Stimulated activated naive CD8-positive, alpha-beta T cell treated with anti-CD3 and anti-CD28 coated beads, Interleukin-15, Interleukin-2, amounts not matched to agents 100 ng/mL and 50 ng/mL, for 24 hours (primary cell): ENCODE results near the gene CYP2W1.
A peak's percentile ranks its signal among the peaks of the same experiment; 100 is the strongest.
"Not testable (repeated sequence)": the region's sequence is repeated elsewhere in the genome, so short reads cannot be mapped to it uniquely, and the experiment has no call there.

Experiments
- H3K27ac Mint-ChIP-seq: one replicate; pipeline ENCODE4 v1.8.0; 2021; ENCODE audit warnings: mild to moderate bottlenecking, mixed read lengths
- H3K27me3 Mint-ChIP-seq: one replicate; pipeline ENCODE4 v1.8.0; 2021; ENCODE audit warnings: mixed read lengths
- H3K36me3 Mint-ChIP-seq: one replicate; pipeline ENCODE4 v1.8.0; 2021; ENCODE audit warnings: low read depth, mixed read lengths
- H3K4me1 Mint-ChIP-seq: one replicate; pipeline ENCODE4 v1.8.0; 2021; ENCODE audit warnings: low read depth, mixed read lengths
- H3K4me3 Mint-ChIP-seq: one replicate; pipeline ENCODE4 v1.8.0; 2021; ENCODE audit warnings: mild to moderate bottlenecking, mixed read lengths
- H3K9me3 Mint-ChIP-seq: one replicate; pipeline ENCODE4 v1.8.0; 2021; ENCODE audit warnings: mixed read lengths

Gene CYP2W1

DNA sequence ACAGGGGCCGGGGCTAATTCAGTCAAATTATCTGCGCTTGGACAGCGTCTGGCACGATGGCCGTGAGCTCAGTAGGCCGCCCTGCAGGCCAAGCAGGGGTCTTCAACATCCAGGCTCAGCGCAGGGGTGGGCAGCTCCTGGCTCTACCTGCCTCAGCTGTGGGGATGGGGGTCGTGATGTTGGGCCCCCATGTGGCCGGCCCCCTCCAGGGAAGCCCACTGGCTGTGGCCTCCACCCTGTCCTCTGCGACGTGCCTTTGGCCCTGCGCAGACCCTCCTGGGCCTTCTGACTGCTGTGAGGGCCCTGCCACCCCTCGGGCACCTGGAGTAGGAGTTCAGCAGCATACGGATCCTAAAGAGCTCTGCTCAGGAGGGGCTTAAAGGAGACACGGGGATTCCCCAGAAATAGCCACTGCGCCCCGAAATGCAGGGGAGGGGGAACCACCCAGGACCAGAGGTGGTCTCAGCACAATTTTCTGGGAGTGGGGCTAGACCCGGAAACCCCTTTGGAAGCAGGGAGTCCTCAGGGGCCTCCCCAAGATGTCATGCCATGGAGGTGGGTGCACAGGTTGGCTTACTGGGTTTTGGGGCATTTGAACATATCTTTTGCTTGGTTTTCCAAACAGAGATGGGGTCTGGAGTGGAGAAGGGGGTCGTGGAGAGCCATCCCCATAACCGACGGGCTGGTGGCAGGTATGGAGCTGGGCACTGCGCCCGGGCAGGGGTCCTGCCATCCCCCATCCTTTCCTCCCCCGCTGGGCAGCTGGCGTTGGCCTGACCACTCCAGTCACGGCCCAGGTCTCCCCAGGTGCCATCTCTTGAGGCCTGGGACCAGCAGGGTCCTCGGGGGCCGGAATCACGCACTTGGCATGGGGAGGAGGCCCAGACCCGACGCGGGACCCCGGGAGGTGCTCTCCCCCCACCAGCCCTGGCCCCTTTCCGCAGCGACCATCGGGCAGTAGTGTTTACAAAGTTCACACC is 24.5 kb upstream of the CYP2W1 start:
- Mint-ChIP-seq H3K27me3 (peaks cover 3% of the 10 kb centered on the region), H3K4me1 (peaks cover 5% of the 10 kb centered on the region), H3K4me3 (no peak overlapping the region), H3K36me3 (no peaks in the 10 kb centered on the region), H3K9me3 (no peaks in the 10 kb centered on the region), H3K27ac (no peak overlapping the region)

DNA sequence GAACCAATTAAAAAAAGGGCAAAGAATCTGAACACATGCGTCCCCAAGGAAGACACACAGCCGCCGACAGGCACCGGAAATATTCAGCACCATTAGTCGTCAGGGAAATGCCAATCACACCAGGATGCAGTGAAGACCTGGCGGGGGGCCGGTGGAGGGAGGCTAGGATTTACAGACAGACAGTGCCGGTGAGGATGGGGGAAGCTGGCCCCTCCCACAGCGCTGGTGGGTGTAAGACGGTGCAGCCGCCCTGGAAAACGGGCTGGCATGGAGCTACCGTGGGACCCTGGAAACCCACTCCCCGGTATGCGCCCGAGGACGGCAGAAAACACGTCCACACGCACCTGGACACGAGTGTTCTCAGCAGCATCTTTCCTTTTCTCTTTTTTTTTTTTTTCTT is 23.7 kb upstream of the CYP2W1 start:
- no peaks in the 10 kb centered on the region for H3K36me3 Mint-ChIP-seq
- peaks cover 11% of the 10 kb centered on the region for H3K4me1 Mint-ChIP-seq
- H3K27ac Mint-ChIP-seq, result no peak overlapping the region
- peaks cover 3% of the 10 kb centered on the region for H3K27me3 Mint-ChIP-seq
- H3K9me3 Mint-ChIP-seq, result no peaks in the 10 kb centered on the region
- H3K4me3 Mint-ChIP-seq, result no peak overlapping the region

DNA sequence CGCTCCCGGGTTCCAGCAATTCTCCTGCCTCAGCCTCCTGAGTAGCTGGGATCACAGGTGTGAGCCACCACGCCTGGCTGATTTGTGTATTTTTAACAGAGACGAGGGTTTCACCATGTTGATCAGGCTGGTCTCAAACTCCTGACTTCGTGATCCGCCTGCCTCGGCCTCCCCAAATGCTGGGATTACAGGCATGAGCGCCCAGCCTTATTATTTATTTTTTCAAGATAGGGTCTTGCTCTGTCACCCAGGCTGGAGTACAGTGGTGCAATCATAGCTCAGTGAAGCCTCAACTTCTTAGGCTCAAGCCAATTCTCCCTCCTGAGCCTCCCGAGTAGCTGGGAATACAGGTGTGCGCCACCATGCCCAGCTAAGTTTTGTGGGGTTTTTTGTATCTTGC is 23.2 kb upstream of the CYP2W1 start:
- not testable (repeated sequence) for H3K36me3 Mint-ChIP-seq, H3K4me3 Mint-ChIP-seq, H3K27ac Mint-ChIP-seq, H3K9me3 Mint-ChIP-seq, H3K27me3 Mint-ChIP-seq
- peaks cover 15% of the 10 kb centered on the region for H3K4me1 Mint-ChIP-seq

DNA sequence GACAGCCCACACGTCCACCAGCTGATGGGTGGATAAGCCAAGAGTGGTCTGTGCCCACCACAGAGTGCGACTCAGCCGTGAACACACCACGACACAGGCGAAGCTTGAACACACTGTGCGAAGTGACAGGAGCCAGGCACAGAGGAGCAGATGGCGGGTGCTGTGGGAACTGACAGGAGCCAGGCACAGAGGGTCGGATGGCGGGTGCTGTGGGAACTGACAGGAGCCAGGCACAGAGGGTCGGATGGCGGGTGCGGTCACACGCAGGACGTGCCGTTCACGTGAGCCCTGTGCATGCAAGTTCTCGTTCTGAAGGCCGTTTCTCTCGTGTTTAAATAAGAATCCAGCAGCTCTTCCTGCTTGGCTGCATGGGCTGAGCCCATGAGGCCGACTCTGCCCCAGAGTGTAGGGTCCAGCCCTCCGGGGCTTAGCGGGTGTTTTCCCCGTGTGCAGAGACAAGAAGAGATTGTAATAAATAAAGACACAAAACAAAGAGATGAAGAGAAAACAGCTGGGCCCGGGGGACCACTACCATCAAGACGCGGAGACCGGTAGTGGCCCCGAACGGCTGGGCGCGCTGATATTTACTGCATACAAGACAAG is 22.6 kb upstream of the CYP2W1 start:
- Mint-ChIP-seq H3K4me3 (no peak overlapping the region), H3K27ac (no peak overlapping the region), H3K4me1 (peaks cover 18% of the 10 kb centered on the region), H3K27me3 (peaks cover under 1% of the 10 kb centered on the region), H3K36me3 (no peaks in the 10 kb centered on the region), H3K9me3 (no peaks in the 10 kb centered on the region)

DNA sequence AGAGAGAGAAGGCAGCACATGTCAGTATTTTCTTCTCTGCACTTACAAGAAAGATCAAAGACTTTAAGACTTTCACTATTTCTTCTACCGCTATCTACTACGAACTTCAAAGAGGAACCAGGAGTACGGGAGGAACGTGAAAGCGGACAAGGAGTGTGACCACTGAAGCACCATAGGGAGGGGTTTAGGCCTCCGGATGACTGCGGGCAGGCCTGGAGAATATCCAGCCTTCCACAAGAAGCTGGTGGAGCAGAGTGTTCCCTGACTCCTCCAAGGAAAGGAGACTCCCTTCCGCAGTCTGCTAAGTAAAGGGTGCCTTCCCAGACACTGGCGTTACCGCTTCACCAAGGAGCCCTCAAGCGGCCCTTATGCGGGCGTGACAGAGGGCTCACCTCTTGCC is 22.0 kb upstream of the CYP2W1 start:
- H3K9me3 Mint-ChIP-seq, H3K36me3 Mint-ChIP-seq, H3K27ac Mint-ChIP-seq, H3K27me3 Mint-ChIP-seq, H3K4me3 Mint-ChIP-seq: not testable (repeated sequence)
- peaks cover 21% of the 10 kb centered on the region for H3K4me1 Mint-ChIP-seq

DNA sequence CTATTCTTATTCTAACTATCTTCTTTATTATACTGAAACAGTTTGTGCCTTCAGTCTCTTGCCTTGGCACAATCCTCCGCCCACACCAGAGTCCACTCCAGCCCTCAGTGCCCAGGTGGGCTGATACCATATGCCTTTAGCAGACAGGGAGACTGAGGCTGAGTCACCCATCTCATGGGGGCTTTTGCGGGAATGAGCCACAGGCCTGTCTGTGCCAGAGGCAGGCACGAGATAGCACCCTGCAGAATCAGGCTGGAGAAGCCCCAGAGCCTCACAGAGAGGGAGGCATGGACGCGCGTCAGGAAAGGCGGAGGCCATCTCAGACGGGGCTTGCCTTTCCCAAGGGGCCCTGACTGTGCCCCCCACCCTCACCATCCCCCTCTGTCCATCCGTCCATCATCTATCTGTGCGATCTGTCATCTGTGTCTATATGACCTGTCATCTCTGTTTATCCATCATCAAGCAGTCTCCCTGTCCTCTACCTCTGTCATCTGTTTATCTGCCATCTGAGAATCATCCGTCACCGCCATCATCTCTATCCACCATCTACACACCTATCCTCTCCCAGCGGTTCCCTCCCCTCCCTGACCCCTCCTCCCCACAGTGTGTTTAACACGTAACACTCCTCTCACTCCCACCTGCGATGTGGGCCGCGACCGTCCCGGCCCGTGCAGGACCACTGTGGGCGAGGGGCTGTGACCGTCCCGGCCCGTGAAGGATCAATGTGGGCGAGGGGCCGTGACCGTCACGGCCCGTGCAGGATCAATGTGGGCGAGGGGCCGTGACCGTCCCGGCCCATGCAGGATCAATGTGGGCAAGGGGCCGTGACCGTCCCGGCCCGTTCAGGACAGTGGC is 21.2 kb upstream of the CYP2W1 start:
- H3K4me3 Mint-ChIP-seq, result no peak overlapping the region
- peaks cover 21% of the 10 kb centered on the region for H3K4me1 Mint-ChIP-seq
- no peak overlapping the region for H3K27ac Mint-ChIP-seq
- H3K27me3 Mint-ChIP-seq, result no peaks in the 10 kb centered on the region
- no peaks in the 10 kb centered on the region for H3K9me3 Mint-ChIP-seq
- no peaks in the 10 kb centered on the region for H3K36me3 Mint-ChIP-seq

DNA sequence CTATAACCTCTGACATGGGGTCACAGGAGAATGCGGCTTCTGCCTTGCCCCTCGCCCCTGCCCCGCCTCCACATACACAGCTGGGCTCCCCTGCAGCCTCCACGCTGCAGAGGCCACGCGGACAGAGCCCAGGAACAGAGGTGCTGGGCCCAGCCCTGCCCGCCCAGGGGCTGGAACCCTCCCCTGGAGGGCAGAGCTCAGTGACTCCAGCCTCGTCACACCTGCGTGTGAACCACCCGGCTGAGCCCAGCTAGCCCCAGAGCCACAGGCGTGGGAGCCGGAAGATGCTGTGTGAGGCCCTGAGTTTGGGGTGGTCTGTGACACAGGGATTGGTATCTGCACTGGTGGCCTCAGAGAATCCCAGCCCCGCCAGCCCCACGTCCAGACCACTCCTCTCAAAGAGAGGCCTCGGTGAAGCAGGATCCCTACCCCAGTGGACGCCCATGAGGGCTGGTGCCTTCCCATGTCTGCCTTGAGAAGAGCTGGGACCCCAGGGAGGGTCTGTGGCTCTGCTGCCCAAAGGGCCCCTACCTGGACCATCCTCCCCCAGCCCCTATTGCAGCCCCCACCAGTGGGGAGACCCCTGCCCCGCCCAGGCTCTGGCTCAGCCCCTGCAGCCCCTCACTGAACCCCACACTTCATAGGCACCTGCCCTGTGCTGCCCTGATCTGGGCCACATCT is 20.4 kb upstream of the CYP2W1 start:
- Mint-ChIP-seq H3K36me3 (peaks cover 6% of the 10 kb centered on the region), H3K27ac (no peak overlapping the region), H3K27me3 (no peaks in the 10 kb centered on the region), H3K4me3 (no peak overlapping the region), H3K9me3 (no peaks in the 10 kb centered on the region), H3K4me1 (peaks cover 21% of the 10 kb centered on the region)

DNA sequence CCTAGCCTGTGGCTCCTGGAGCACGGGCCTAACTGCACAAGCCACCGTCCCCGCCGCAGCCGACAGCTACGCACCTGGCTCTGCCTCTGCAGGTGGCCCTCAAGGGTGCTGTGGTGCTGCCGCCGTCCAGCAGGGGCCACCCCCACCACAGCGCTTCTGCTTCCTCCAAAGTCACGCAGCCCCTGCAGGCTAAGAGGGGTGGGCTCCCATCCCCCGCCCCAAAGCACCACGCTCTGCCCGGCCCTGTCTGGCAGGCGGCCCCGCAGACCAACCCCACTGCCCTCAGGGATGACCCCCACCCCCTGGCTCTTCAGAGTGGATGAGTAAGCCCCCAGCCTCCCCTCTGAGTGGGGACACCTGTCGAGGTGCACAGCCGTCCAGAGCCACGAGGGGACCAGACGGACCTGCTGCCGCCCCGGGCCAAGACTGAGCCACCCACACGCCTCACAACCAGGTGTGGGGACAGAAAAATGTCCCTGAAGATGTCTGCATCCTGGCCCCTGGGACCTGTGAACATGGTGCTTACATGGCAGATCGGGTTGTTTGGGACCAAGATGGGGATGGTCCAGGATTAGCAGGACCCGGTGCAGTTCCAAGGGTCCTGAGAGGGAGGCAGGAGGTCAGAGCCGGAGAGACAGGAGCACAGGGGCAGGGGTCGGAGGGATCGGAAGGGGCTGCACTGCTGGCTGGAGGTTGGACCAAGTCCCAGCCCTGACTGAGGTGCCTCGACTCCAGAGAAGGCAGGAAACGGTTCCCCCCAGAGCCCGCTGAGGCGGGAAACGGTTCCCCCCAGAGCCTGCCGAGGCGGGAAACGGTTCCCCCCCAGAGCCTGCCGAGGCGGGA is 19.5 kb upstream of the CYP2W1 start:
- Mint-ChIP-seq H3K36me3 (peaks cover 15% of the 10 kb centered on the region), H3K4me1 (peaks cover 21% of the 10 kb centered on the region), H3K4me3 (peak overlapping the region; percentile 21), H3K9me3 (no peaks in the 10 kb centered on the region), H3K27ac (no peak overlapping the region), H3K27me3 (no peaks in the 10 kb centered on the region)

DNA sequence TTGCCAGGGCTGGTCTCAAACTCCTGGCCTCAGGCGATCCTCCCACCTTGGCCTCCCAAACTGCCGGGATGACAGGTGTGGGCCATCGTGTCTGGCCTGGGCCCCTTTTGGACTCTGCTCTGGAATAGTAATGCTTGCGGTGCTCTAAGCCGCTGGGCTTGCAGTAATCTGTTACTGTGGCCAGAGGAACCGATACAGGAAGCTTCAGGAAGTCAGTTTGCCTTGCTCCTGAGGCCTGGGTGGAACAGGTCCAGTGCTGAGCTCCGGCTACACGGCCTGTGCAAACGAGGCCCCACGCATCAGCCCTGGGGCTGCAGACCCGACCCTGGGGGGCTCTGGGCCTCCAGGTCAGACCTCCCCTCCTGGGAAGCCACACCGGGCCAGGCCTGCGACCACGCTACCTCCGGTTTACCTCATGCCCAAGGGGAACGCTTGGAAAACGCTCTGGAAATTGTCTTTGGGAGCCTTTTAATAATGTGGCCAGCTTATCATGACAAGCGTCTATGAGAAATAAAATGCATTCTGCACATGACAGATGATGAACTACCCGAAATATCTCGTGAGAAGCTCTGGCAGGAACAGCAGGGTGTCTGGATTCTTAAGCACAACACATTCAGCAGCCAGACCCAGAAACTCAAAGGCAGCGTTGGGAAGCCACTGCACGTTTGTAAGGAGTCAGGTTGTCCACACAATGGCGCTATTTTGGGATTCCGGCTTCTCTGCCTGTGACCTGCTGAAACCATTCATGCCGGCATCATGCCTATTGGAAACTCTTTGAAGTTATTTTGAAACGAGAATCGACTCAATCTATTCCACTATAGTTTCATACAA is 18.4 kb upstream of the CYP2W1 start:
- H3K4me1 Mint-ChIP-seq, result peaks cover 21% of the 10 kb centered on the region
- no peak overlapping the region for H3K27ac Mint-ChIP-seq
- no peaks in the 10 kb centered on the region for H3K9me3 Mint-ChIP-seq
- no peak overlapping the region for H3K4me3 Mint-ChIP-seq
- no peaks in the 10 kb centered on the region for H3K27me3 Mint-ChIP-seq
- H3K36me3 Mint-ChIP-seq, result peaks cover 25% of the 10 kb centered on the region

DNA sequence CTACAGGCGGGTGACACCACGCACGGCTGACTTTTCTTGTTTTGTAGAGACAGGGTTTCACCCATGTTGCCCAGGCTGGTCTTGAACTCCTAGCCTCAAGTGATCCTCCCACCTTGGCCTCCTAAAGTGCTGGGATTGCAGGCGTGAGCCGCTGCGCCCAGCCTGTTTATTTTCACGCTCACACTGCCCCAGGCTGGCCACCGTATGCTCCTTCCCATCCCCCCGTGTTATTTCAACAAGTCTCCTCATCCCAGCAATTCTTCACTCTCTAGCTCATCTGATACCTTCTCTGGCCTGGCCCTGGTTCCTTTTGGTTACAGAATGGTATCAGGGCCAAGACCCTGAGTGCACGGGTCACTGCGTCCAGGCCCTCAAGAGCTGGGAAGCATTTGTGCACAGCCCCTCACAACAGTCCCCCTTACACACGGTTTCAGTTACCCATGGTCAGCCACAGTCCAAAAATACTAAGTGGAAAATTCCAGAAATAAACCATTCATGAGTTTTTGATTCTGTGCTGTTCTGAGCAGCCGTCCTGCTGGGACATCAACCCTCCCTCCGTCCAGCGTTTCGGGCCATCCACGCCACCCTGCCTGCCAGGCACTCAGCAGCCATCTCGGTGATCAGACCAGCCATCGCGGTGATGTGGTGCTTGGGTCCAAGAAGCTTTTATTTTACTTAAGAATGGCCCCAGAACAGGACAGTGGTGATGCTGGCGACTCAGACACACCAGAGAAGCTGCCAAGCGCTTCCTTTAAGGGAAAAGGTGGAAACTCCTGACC is 16.5 kb upstream of the CYP2W1 start:
- Mint-ChIP-seq H3K9me3 (no peaks in the 10 kb centered on the region), H3K4me1 (peaks cover 21% of the 10 kb centered on the region), H3K27ac (peak overlapping the region; percentile 30), H3K4me3 (no peak overlapping the region), H3K27me3 (no peaks in the 10 kb centered on the region), H3K36me3 (peaks cover 34% of the 10 kb centered on the region)

DNA sequence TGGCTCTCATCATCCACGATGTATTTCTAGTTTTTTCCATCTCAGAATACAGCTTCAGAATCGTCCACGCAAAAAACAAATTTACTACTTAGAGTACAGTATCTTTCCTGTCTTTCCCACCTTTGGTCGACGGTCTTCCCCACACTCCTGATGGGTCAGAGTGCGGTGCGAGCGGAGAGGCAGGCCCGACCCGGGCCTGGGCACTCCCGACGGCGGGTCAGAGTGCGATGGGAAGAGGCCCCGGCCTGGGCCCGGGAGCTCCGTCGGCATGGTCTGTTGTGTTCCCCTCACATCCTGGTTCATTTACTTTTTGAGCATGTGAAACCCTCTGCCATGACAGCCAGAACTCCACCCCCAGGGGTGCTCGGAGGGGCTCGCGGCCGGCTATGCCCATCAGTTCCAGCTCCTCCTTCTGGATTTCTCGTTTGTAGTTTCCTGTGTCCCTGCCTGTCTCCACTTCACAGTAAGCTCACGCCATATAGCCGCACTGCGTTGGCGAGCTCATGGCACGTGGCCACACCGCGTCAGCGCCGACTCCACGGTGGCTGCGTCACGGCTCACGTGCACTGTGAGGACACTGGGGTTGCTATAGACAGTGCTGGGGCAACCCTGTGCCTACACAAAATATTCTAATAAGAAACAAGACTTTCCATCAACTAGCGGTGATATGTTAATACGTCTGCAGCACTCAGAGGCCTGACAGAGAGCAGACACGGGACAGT is 15.5 kb upstream of the CYP2W1 start:
- Mint-ChIP-seq H3K4me1 (peaks cover 29% of the 10 kb centered on the region), H3K27me3 (no peaks in the 10 kb centered on the region), H3K27ac (no peak overlapping the region), H3K36me3 (peaks cover 42% of the 10 kb centered on the region), H3K4me3 (no peak overlapping the region), H3K9me3 (no peaks in the 10 kb centered on the region)
